Measurements from ENCODE around the gene RFPL3.

GRCh38 chr22:32342977-32343376 lies 14.7 kb upstream of the RFPL3 start:
- no peak for TF ChIP-seq CTCF (conservative IDR thresholded peaks at IDR 0.05; ENCODE audit: low read depth, low read length)
- no peak for TF ChIP-seq EZH2 (IDR thresholded peaks at IDR 0.05; ENCODE audit: low read length, unreplicated experiment)
